GM12892 (cell line): Measurements from ENCODE around the gene IFIH1.

ENCODE experiments used
- POLR2A ChIP-seq: IDR thresholded peaks from 2 replicates; pipeline ENCODE4 v1.6.1; 2011; ENCODE audit warnings: low read depth, low read length, control low read depth
- POLR2AphosphoS5 ChIP-seq: IDR thresholded peaks from 2 replicates; pipeline ENCODE4 v1.6.1; 2011; ENCODE audit warnings: low read depth, low read length, control low read depth
- TAF1 ChIP-seq: IDR thresholded peaks from 2 replicates; pipeline ENCODE4 v1.6.1; 2011; ENCODE audit warnings: low read depth, mild to moderate bottlenecking, control low read depth, low read length, borderline replicate concordance

GRCh38 chr2:162256591-162256991, 61.9 kb downstream of the IFIH1 start:
- TF ChIP-seq POLR2A (no peak), POLR2AphosphoS5 (no peak), TAF1 (no peak)
